Suprapubic skin (tissue), 3 donors: ENCODE results near the gene F3.

Experiments
- EP300 ChIP-seq: sonication (generic); formaldehyde crosslinking; IDR thresholded peaks from one replicate; pipeline ENCODE4 v1.6.1; 2017; ENCODE audit warnings: antibody characterized with exemption
- TF ChIP-seq, protein P1 (sequence below), 2 donors: fragments of 200-600 bp in 1 of 2; fragments of 450-650 bp in 1 of 2; sonication (generic) in 1 of 2; IDR thresholded peaks; one replicate each; pipeline ENCODE4 v1.5.1; 2016 to 2019; ENCODE audit warnings: antibody characterized with exemption in 2 of 2, mild to moderate bottlenecking in 1 of 2, moderate library complexity in 1 of 2

DNA sequence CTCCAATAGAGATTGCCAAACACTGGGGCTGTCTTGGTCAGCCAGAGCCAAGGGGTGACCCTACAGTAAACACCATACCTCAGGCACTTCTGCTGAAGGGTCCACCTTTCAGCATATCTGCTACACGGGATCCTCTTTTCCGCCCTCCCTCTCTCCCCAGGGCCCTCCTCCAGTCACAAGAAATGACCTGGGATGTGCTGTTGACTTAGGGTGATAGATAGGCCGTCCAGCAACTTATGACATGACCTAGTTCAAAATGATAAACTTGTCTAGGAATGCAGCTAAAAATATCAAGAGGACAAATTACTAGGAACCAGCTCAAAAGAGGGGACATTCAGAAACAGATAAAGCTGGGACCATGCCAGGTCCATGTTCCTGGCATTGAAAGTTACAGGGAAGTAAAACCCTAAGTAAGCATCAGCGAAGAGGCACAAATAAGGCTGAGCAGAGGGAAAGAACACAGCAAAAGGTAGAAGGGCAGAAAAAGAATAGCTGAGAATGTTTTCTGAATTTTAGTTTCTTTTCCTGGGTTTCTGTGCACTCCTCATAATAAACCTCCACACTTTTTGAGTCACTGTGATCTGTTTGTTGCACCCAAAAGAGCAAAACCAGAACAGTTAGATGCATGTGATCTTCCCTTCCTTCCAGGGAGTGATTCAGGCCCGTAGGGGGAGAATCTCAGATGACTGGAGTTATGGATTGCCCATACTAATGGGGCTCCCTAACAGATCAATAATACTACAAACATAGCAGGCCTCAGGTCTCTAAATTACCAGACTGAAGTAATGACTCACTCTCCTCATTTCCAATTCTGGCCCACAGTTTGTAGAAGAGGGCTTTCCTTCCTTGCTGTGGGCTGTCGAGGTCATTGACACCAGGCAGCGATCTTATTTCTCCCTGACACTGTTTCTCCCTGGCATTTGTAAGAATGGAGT lies 48.9 kb upstream of the F3 start:
- TF ChIP-seq, protein P1, sequence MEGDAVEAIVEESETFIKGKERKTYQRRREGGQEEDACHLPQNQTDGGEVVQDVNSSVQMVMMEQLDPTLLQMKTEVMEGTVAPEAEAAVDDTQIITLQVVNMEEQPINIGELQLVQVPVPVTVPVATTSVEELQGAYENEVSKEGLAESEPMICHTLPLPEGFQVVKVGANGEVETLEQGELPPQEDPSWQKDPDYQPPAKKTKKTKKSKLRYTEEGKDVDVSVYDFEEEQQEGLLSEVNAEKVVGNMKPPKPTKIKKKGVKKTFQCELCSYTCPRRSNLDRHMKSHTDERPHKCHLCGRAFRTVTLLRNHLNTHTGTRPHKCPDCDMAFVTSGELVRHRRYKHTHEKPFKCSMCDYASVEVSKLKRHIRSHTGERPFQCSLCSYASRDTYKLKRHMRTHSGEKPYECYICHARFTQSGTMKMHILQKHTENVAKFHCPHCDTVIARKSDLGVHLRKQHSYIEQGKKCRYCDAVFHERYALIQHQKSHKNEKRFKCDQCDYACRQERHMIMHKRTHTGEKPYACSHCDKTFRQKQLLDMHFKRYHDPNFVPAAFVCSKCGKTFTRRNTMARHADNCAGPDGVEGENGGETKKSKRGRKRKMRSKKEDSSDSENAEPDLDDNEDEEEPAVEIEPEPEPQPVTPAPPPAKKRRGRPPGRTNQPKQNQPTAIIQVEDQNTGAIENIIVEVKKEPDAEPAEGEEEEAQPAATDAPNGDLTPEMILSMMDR (IDR thresholded peaks at IDR 0.05) = no peak
- TF ChIP-seq EP300 = no peak
